Activated CD4-positive, CD25-positive, alpha-beta regulatory T cell treated with anti-CD3 and anti-CD28 coated beads, Interleukin-2, amount 50 U/mL, for 16 hours (primary cell): ENCODE results near the gene FHL3.
"Not testable (repeated sequence)": the region's sequence is repeated elsewhere in the genome, so short reads cannot be mapped to it uniquely, and the experiment has no call there.

Experiments used
- DNase-seq: peaks from one replicate; pipeline ENCODE4 v3.0.0-alpha.2; 2020; ENCODE audit warnings: low read depth, low spot score

The FHL3 gene

DNA sequence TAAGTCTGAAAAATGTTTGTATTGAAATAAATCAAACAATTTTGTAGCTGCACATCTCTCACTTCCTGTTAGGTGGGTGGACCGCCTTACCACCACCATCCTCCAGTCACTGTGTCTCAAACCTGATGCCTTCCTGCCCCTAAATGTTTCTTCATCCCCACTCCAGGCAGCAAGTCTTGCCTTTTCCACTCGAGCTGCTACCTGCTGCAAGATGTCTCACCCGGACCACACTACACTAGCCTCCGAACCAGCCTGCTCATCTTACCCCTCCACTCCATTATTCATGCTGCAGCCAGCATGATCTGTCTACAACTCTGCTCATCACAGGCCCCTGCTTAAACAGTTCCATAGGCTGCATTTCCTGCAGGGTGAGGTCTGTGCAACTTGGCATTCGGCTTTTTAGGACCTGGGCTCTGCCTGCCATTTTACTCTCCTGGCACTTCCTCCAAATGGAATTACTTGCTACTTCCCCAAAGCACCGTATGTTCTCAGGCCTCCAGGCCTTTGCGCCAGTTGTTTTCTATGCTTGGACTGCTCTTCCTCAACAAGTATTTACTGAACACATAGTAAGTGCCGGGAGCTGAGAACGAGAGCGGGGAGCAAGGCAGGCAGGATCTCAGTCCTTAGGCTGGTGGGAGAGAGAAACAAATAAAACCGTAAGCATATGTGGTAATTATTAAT, 10.3 kb downstream of the FHL3 start:
- DNase-seq: no peak

DNA sequence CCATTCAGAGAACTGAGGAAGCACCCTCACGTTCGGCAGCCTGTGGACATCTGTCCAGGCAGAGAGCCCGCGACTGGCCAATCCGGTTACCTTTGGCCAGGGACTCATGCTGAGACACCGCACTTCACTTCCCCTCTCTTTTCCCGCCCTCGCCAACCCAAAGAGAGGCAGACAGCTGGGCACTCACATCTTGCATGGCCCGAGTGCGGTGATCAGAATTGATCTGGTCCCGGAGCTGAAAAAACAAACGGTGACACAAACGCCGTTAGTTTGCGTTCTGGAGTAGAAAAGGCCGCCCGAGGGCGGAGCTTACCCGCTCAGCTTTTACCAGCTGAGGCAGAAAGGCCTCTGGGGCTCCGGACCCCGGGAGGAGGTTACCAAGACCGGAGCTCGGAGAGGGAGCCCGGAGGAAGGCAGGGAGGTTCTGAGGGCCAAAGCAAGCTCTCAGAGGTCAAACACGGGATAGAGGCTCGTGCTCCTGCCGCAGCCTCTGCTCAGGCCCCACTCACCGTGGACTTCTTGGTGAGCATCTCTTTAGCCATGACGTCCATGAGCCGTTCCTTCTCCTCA, 15.9 kb downstream of the FHL3 start:
- DNase-seq: no peak

DNA sequence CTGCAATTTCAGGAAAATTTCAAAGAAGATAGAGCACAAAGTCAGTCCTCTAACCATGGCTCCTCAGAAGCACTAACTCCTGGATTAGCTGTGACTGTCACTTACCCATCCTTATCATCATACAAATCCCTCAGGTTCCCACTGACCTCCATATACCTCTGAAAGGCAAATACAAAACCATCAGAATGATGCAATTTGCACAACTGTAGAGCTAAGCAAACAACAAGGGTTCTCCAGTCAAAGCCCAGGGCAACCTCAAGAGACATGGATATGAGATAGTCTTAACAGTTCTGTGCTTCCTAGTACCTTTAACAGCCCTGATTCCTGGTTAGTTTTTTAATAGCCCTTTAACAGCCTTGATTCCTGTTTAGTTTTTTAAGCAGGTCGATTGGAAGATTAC, 17.6 kb downstream of the FHL3 start:
- DNase-seq: no peak

DNA sequence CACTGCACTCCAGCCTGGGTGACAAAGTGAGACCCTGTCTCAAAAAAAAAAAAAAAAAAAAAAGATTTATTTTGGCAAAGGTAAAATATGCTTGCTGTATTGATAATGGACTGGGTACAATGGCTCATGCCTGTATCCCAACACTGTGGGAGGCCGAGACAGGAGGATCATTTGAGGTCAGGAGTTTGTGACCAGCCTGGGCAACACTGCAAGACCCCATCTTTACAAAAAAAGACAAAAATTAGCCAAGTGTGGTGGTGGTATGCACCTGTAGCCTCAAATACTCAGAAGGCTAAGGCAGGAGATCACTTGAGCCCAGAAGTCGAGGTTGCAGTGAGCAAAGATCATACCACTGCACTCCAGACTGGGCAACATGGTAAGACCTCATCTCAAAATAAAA, 21.8 kb downstream of the FHL3 start:
- DNase-seq: no peak

DNA sequence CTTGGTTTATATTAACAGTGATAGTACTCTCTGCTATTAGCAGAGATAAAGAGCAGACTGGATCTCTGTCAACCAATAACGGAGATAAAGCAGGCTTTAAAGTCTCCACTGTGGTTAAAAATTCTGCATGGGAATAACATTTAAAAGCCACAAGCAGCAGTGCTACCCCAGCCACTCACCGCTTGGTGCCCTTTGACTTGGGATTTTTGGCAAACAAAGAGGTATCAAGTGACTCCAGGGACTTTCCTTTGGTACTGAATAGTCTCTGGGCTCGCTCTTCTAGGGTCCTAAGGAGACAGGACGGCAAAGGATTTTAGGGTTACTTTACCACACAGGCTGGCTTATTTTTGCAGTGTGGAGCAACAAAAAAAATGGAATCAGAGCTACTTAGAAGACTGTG, 26.8 kb downstream of the FHL3 start:
- DNase-seq: no peak

DNA sequence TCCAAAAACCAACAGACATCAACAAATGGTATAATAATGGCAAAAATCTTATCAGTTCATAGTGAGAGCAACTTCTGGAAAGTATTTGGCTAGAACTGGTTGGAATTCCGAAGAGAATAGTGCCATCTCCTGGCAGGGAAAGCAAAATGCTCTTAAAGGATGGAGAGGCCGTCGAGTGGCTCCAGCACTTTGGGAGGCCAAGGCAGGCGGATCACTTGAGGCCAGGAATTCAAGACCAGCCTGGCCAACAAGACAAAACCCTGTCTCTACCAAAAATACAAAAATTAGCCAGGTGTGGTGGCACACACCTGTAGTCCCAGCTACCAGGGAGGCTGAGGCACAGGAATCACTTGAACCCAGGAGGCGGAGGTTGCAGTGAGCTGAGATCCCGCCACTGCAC, 30.2 kb downstream of the FHL3 start:
- DNase-seq: not testable (repeated sequence)

DNA sequence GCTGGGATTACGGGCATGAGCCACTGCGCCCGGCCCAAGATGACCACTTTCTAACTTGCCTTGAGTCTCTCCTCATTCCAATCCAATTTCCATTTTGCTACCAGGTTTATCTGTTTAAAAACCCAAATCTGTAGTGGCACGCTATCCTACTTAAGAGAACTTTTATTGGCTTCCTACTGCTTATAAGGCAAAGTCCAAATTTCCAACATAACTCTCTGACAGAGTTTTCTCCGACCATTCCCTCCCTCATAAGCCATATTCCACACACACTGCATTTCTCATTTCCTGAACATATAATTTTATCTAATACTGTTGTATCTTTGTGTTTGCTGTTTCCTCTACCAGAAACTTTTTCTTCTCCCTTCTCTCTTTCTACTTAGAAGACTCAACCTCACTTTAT, 30.7 kb downstream of the FHL3 start:
- DNase-seq: no peak

DNA sequence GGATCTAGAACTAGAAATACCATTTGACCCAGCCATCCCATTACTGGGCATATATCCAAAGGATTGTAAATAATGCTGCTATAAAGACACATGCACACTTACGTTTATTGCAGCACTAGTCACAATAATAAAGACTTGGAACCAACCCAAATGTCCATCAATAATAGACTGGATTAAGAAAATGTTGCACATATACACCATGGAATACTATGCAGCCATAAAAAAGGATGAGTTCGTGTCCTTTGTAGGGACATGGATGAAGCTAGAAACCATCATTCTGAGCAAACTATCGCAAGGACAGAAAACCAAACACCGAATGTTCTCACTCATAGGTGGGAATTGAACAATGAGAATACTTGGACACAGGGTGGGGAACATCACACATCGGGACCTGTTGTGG, 31.6 kb downstream of the FHL3 start:
- DNase-seq: not testable (repeated sequence)

DNA sequence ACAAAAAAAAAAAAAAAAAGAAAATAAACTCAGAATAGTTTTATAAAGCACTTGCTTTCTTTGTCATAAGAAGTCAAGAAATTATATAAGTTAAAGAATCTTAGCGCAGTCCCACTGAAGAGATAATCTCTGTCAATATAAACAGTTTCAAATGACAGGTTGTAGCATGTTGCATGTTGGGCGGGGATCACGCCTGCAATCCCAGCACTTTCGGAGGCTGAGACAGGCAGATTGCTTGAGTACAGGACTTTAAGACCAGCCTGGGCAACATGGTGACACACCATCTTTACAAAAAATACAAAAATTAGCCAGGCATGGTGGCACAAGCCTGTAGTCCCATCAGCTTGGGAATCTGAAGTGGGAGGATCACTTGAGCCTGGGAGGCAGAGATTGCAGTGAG, 40.0 kb downstream of the FHL3 start:
- no peak for DNase-seq

DNA sequence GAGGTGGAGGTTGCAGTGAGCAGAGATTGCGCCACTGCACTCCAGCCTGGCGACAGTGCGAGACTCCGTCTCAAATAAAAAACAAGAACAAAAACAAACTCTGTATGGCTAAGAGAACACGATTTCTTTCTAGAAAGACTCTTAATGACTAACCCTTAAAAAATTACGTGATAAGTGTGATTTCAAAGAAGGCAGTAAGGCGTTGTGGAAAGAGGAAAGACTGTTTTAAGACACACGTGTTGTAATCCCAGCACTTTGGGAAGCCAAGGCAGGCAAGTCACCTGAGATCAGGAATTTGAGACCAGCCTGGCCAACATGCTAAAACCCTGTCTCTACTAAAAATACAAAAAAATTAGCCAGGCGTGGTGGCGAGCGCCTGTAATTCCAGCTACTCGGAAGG, 41.2 kb downstream of the FHL3 start:
- not testable (repeated sequence) for DNase-seq

DNA sequence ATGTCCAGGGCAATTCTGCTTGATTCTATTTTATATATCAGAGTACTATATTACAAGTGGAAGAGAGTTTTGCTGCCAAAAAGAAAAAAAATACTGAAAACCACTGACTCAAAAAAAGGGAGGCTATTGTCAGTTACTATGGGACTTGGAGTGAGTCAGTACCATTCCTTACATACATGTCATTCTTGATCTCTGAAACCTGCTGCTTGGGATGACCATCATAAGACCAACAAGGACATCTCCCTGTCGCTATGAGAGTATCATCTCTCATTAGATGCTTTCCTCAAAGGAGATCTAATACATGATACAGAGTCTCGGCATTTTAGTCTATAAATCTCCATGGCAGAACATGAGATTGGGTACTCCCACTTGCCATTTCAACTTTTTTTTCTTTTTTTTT, 46.6 kb downstream of the FHL3 start:
- DNase-seq: no peak

DNA sequence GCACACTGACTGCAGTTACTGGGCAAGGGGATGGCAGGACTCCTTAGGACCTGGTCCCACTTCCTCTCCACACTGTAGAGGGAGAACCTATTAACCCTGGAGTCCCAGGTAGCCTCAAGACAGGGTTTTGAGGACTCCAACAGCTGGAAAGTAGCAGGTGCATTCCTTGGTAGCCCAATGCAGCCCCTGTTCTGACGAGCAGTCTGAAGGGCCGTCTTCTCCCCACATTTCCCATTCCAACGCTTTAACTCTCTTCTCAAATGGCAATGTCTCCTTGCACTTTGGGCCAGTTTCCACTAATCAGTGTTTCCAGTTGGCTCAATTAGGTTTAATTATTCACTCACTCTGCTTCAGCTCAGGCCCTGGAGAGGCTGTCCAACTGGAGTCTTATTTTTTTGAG, 49.6 kb downstream of the FHL3 start:
- DNase-seq: no peak

DNA sequence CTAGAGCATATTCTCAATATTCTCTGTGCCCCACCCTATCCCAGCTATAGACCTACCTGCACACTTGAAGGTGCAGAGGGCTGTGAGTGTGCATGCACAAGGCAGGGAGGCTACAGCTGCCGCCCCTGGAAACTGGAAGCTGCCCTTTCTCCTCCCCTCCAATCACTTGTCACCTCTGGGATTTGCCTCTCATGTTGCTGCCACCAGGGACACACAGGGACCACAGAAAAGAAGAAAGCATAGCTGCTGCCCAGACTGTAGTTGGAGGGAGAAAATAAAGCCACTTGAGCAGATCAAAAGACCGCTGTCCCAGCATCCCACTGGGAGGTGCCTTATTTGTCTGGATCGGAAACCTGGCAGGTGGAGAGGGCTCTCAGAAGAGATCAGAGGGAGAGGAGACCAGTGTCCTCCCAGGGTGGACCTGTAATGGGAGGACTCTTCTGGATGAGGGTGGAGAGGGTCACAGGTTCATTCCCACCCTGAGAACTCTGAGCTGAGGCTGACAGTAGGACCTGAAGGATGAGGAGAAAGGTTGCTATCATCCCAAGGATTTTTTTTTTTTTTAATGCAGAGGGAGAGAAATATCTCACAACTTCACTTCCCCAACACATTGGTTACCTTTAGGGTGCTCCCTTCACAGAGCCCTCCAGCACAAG, 50.9 kb downstream of the FHL3 start:
- DNase-seq: no peak

DNA sequence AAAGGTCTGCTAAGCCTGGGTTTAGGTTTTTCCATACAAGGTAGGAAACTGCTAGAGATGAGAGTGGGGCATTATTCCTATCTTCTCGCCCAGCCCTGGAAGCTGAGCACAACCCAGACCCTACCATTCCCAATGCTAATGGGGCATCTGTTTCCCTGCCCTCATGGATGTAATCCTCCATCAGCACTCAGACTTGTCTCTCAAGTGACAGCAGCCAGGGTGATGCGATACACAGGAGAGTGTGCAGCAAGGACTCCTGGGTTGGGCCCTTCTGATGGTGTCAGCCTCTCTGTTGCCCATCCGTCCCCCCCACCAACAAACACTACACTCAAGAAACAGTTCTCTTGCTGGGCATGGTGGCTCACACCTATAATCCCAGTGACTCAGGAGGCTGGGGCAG, 52.6 kb downstream of the FHL3 start:
- DNase-seq: no peak

DNA sequence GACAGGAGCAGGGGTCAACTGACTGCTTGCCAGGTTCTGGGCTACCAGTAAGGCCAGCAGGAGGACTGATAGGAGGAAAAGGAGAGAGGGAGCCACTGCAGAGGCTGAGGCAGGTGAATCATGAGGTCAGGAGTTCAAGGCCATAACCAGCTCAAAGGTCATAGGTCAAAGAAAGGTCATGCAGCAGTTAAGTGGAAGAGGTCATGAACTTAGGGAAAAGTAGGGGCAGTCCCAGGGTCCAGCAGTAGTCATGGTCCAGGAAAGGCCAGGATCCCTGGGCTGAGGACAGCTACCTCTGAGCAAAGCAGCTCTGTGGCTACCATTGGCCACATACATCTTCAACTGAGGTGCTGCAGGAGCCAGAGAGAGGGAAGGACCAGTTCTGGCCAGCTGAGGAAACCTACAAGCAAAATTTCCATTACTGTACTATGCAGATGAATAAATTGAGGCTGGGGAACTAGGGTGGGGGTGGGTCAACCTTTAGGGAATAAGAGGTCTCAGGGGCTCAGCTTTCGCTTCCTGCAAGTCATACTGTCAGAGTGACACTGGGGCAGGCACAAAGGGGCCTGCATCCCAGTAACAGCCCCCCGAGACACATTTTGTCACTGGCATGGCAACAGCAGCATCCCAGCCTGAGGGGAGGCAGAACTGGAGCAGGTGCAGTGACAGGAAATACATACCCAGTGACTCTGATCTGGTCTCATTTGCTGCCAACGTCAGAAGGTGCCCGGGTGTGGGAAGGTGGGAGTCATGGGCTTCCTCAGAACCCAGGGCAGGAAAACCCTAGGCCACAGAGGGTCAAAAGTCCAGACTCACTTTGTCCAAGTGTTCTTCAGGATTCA, 53.3 kb downstream of the FHL3 start:
- DNase-seq: no peak

DNA sequence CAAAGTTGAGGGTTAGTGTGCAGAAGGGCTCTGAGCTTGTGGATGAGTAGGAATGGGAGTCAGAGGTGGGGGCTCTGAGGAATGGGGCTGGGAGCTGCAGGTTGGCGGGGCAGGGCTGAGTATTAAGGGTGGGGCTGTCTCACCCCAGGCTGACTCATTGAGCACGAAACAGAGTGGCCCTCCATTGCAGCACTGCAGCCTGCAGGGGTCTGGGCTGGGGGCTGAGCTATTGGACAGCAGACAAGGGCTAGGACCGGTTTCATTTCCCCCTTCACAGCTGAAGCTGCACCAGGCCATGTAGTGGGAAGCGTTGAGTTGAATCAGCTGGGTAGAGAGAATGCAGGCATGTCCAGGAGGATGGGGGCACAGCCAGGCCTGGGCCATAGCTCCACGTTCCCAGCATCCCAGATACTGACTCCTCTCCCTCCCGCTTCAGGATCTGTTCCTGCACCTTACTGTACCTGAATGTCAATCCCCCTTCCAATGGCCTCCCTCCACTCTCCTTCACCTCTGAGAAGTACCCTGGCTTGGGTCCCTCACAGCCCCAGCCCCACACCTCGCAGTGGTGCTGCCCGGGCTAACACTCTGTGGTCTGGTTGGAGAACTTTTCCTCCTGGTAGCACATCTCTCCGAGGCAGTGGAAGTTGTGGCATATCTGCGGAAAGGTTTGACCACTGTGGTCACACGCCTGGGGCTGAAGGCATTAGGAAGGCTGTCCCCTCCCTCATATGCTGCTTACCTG, 54.1 kb downstream of the FHL3 start:
- DNase-seq: no peak

DNA sequence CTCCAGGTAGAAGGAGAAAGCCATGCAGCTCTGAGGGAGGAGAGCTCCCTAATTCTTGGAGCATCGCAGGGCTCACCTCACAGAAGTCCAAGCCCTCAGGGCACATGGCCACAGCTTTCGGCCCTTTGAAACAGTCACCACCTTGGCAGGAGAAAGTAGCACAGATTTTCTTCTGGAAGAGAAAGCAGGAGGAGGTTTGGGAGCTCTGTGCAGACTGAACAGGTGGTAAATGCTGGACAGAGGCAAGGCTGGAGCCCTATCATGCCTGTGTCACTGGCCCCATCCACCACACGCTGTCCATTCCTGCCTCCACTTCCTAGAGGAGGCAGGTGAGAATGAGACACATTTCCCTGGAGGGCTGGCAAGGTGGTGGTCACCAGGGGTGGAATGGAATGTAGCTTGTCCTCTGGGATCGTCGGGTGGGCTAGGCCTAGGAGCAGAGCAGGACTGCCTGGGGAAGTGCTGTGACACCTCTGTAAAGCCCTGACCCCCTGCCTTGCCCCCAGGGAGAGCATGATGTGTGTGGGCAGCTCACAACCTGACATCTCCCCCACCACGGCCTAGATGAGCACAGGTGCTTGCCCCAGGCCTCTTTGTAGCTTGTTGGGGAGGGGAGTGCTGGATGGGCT, 55.7 kb downstream of the FHL3 start:
- DNase-seq: no peak

DNA sequence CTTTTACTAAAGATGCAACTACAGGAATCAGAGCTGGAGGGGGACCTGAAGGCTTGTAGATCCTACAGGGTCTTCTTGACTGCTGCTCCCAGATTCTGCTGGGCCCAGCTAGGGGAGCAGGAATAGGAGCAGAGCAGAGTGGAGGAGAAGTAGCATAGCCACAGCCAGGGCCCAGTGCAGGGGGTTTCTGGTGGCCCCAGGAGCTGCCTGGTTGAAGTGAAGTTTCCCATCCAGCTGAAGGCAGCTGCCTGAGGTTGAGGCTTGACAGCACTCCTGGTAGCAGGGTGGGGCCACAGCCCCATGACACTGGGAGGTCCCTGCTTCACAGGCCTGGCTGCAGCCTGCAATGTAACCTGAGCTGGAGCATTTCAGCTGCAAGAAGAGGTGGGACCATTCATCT, 56.5 kb downstream of the FHL3 start:
- no peak for DNase-seq

DNA sequence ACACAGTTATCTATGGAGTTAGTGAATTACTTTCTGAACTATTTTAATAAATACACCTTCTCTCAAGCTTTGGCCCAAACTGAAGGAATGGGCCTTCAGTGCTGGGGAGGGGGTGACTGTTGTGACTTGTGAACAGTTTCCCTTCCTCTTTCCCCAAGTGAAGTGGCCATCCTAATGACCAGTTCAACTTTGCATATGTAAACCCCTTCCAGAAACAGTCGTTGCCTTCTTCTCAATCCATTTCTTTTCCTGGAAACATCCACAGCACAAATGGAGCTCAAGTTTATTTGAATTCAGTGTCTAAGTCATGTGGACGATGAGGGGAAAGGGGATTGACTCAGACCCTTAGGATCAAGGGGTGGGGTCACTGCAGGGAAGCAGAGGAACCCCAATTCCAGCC, 57.1 kb downstream of the FHL3 start:
- DNase-seq: no peak

DNA sequence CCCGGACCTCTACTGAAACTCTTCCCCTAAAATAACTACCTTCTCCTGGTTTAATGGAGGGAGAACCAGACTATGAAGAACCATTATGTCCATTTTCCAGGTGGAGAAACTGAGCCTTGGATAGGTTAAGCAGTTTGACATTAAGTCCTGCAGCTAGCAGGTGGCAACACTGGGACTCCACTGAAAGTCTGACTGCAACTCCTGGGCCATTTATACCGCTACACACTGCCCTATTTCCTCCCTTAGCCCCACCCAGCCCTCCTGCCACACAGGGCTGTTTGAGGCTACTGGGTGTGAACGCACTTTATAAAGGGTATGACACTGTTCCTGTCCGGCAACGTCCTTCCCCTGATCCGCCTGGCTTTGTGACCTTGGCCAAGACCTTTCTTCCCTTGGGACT, 58.0 kb downstream of the FHL3 start:
- DNase-seq: no peak
